ENCODE results near the gene MOV10L1.
"Not testable (repeated sequence)": the region's sequence is repeated elsewhere in the genome, so short reads cannot be mapped to it uniquely, and the experiment has no call there.

Gene MOV10L1

GRCh38 chr22:50076646-50077535 is 12.9 kb upstream of the MOV10L1 start:
- no peak for DNase-seq (ENCODE audit: low read depth in 2 of 2, low spot score in 1 of 2)

GRCh38 chr22:50078246-50078645 is 11.6 kb upstream of the MOV10L1 start:
- no peak for DNase-seq (ENCODE audit: low read depth in 2 of 2, low spot score in 1 of 2)

GRCh38 chr22:50078761-50079160 is 11.0 kb upstream of the MOV10L1 start:
- DNase-seq (ENCODE audit: low read depth in 2 of 2, low spot score in 1 of 2), result no peak

- DNase-seq (ENCODE audit: low read depth in 2 of 2, low spot score in 1 of 2), result no peak
Measured at GRCh38 chr22:50080077-50080465, 9.7 kb upstream of the MOV10L1 start.

GRCh38 chr22:50081426-50082196 is 8.2 kb upstream of the MOV10L1 start:
- DNase-seq (ENCODE audit: low read depth in 2 of 2, low spot score in 1 of 2), result no peak

GRCh38 chr22:50082197-50082715 is 7.5 kb upstream of the MOV10L1 start:
- no peak for DNase-seq (ENCODE audit: low read depth in 2 of 2, low spot score in 1 of 2)

GRCh38 chr22:50082961-50083461 is 6.8 kb upstream of the MOV10L1 start:
- DNase-seq (ENCODE audit: low read depth in 2 of 2, low spot score in 1 of 2), result no peak

- no peak for DNase-seq (ENCODE audit: low read depth in 2 of 2, low spot score in 1 of 2)
Measured at GRCh38 chr22:50083462-50084079, 6.2 kb upstream of the MOV10L1 start.

- no peak for DNase-seq (ENCODE audit: low read depth in 2 of 2, low spot score in 1 of 2)
Measured at GRCh38 chr22:50084080-50084477, 5.7 kb upstream of the MOV10L1 start.

- DNase-seq (ENCODE audit: low read depth in 2 of 2, low spot score in 1 of 2), result no peak
Measured at GRCh38 chr22:50084614-50085021, 5.2 kb upstream of the MOV10L1 start.

GRCh38 chr22:50085211-50085972 is 4.4 kb upstream of the MOV10L1 start, which contains the start of gene MLC1:
Gene MLC1 (minus strand): TSS chr22:50085426. CDS start chr22:50084902, 524 bp downstream.
- DNase-seq (ENCODE audit: low read depth in 2 of 2, low spot score in 1 of 2), result peak in 1 of 2 donors; percentile 3

- no peak for DNase-seq (ENCODE audit: low read depth in 2 of 2, low spot score in 1 of 2)
Measured at GRCh38 chr22:50086526-50086925, 3.3 kb upstream of the MOV10L1 start.

GRCh38 chr22:50086975-50087374 is 2.8 kb upstream of the MOV10L1 start:
- not testable (repeated sequence) for DNase-seq (ENCODE audit: low read depth in 2 of 2, low spot score in 1 of 2)

GRCh38 chr22:50087646-50088045 is 2.2 kb upstream of the MOV10L1 start:
- no peak for DNase-seq (ENCODE audit: low read depth in 2 of 2, low spot score in 1 of 2)

GRCh38 chr22:50088096-50088495 is 1.7 kb upstream of the MOV10L1 start:
- no peak for DNase-seq (ENCODE audit: low read depth in 2 of 2, low spot score in 1 of 2)

GRCh38 chr22:50089231-50089630 is 575 bp upstream of the MOV10L1 start:
- no peak for DNase-seq (ENCODE audit: low read depth in 2 of 2, low spot score in 1 of 2)

GRCh38 chr22:50090412-50090714 is 557 bp downstream of the MOV10L1 start:
- DNase-seq (ENCODE audit: low read depth in 2 of 2, low spot score in 1 of 2), result no peak

GRCh38 chr22:50091092-50091768 is 1.4 kb downstream of the MOV10L1 start:
- no peak for DNase-seq (ENCODE audit: low read depth in 2 of 2, low spot score in 1 of 2)

- DNase-seq (ENCODE audit: low read depth in 2 of 2, low spot score in 1 of 2), result no peak
Measured at GRCh38 chr22:50092342-50092741, 2.5 kb downstream of the MOV10L1 start.

- DNase-seq (ENCODE audit: low read depth in 2 of 2, low spot score in 1 of 2), result no peak
Measured at GRCh38 chr22:50098052-50098451, 8.2 kb downstream of the MOV10L1 start.

All from stimulated activated CD8-positive, alpha-beta memory T cell treated with anti-CD3 and anti-CD28 coated beads, Interleukin-4, amount 100 ng/mL, for 1 hour (primary cell).